PC-9 (cell line): Measurements from ENCODE around the gene PPP1R1C. TPM values are rescaled to one million over a fixed set of nuclear protein-coding genes. Genes with fewer than 3 reads are reported as not detected.
A peak's percentile ranks its signal among the peaks of the same experiment; 100 is the strongest.

Source experiments
- BruUV-seq: library from RNA; stranded (reverse); fragments of 400-500 nt; replicated peaks from 2 replicates; lab custom pipeline; 2021; lab: Mats Ljungman, UMichigan
- CTCF ChIA-PET: fragments of 300-600 bp; sonication (Branson Sonifier 250); formaldehyde crosslinking; loops from one replicate; lab custom pipeline; 2022; ENCODE audit warnings: antibody characterized with exemption; lab: Charles Lee
- POLR2A ChIA-PET: fragments of 300-600 bp; sonication (Branson Sonifier 250); formaldehyde crosslinking; loops from one replicate; lab custom pipeline; 2022; ENCODE audit warnings: antibody characterized with exemption; ENCODE audit not compliant: unreplicated experiment; lab: Charles Lee
- DNase-seq, 2 experiments: peaks; one replicate each; pipeline versions ENCODE4 v3.0.0 to v3.0.0-alpha.2; 2015 to 2022; ENCODE audit warnings: mixed read lengths in 1 of 2
- H2AFZ ChIP-seq: fragments of 200-600 bp; sonication (generic); 2 replicates; pipeline ENCODE4 v1.8.1; 2017; ENCODE audit warnings: antibody characterized with exemption
- H3F3A ChIP-seq: fragments of 200-600 bp; sonication (generic); 2 replicates; pipeline ENCODE4 v1.8.1; 2017; ENCODE audit warnings: antibody characterized with exemption, mild to moderate bottlenecking, low read depth; ENCODE audit not compliant: insufficient read depth
- H3K27ac ChIP-seq: fragments of 200-600 bp; sonication (generic); 2 replicates; pipeline ENCODE4 v1.6.1; 2016; ENCODE audit warnings: mixed run types
- H3K27me3 ChIP-seq: fragments of 200-600 bp; sonication (generic); 2 replicates; pipeline ENCODE4 v1.6.1; 2016; ENCODE audit warnings: low read depth, mixed run types; ENCODE audit not compliant: insufficient read depth
- H3K36me3 ChIP-seq: fragments of 200-600 bp; sonication (generic); 2 replicates; pipeline ENCODE4 v1.6.1; 2016; ENCODE audit warnings: low read depth, mixed run types
- H3K4me1 ChIP-seq: fragments of 200-600 bp; sonication (generic); replicated peaks from 2 replicates; pipeline ENCODE4 v1.6.1; 2016; ENCODE audit warnings: mixed run types; ENCODE audit not compliant: insufficient read depth
- H3K4me2 ChIP-seq: fragments of 200-600 bp; sonication (generic); 2 replicates; pipeline ENCODE4 v1.6.1; 2017; ENCODE audit warnings: mixed run types
- H3K4me3 ChIP-seq: fragments of 200-600 bp; sonication (generic); 2 replicates; pipeline ENCODE4 v1.6.1; 2016; ENCODE audit warnings: mixed run types
- H3K79me2 ChIP-seq: fragments of 200-600 bp; sonication (generic); 2 replicates; pipeline ENCODE4 v1.6.1; 2017; ENCODE audit warnings: low read depth, mixed run types
- H3K9me2 ChIP-seq: fragments of 200-600 bp; sonication (generic); 2 replicates; pipeline ENCODE4 v1.8.1; 2017; ENCODE audit warnings: mild to moderate bottlenecking; ENCODE audit not compliant: insufficient read depth
- H3K9me3 ChIP-seq: fragments of 200-600 bp; sonication (generic); 2 replicates; pipeline ENCODE4 v1.8.1; 2016; ENCODE audit warnings: low read depth; ENCODE audit not compliant: insufficient read depth
- H4K20me1 ChIP-seq: fragments of 200-600 bp; sonication (generic); 2 replicates; pipeline ENCODE4 v1.8.1; 2017; ENCODE audit not compliant: insufficient read depth
- EZH2 ChIP-seq: fragments of 200-600 bp; sonication (generic); IDR thresholded peaks from 2 replicates; pipeline ENCODE4 v1.8.0; 2017; ENCODE audit warnings: antibody characterized with exemption, low read depth
- intact Hi-C: fragments of 100-400 bp; cut with micrococcal nuclease; formaldehyde crosslinking; loops from one replicate; pipeline ENCODE4 v1.10.0; 2022; ENCODE audit not compliant: unreplicated experiment
- total RNA-seq: library from RNA; stranded (reverse); gene quantifications from 2 replicates; pipeline ENCODE4 v1.2.3, GENCODE V29; 2021
- TF ChIP-seq, protein P1 (sequence below): fragments of 200-600 bp; sonication (generic); conservative IDR thresholded peaks from 2 replicates; pipeline ENCODE4 v1.6.1; 2017; ENCODE audit warnings: mixed run types, antibody characterized with exemption, mild to moderate bottlenecking, moderate library complexity

The PPP1R1C gene
- total RNA-seq, 1 experiment from 2014 or later: 27.5 TPM

DNA sequence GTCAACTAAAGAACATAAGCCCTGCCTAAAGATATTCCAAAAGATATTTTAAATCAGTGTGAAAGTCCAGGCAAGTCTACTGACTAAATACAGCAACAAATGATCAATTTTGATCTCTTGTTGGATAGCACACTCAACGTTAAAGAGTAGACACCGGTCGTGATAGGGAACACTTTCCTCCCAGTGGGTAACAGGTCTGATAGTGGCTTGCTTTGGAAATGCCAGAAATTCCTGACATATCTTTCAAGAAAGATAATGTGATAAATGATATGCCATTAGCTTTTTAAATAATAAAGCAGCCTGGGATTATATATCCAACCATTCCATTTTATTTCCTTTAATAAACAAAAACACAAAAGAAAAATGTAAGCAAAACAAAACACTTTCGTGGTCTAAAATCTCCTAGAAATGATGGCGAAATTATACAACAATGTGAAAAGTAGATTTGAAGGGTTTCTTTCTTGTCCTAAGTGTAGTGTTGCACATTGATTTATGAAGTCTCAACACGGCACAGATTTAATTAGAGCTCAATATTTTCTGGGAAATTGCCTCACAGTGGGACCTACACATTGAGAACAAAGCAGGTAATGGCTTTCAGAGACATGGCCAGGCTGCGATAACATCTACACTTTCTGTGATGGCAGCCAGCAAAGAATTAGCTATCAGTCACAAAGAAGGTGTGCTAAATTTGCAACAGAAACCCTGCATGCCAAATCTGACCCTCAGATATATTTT lies 158.6 kb downstream of the PPP1R1C start:
- intact Hi-C loops: no loop called here
- no peaks in the 10 kb centered on the region for H4K20me1 ChIP-seq
- no peaks in the 10 kb centered on the region; the same call in 1 of the 2 replicates for H3K9me2 ChIP-seq
- H3K4me3 ChIP-seq: no peak overlapping the region
- TF ChIP-seq, protein P1, sequence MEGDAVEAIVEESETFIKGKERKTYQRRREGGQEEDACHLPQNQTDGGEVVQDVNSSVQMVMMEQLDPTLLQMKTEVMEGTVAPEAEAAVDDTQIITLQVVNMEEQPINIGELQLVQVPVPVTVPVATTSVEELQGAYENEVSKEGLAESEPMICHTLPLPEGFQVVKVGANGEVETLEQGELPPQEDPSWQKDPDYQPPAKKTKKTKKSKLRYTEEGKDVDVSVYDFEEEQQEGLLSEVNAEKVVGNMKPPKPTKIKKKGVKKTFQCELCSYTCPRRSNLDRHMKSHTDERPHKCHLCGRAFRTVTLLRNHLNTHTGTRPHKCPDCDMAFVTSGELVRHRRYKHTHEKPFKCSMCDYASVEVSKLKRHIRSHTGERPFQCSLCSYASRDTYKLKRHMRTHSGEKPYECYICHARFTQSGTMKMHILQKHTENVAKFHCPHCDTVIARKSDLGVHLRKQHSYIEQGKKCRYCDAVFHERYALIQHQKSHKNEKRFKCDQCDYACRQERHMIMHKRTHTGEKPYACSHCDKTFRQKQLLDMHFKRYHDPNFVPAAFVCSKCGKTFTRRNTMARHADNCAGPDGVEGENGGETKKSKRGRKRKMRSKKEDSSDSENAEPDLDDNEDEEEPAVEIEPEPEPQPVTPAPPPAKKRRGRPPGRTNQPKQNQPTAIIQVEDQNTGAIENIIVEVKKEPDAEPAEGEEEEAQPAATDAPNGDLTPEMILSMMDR: no peak
- TF ChIP-seq EZH2: no peak
- H3K27ac ChIP-seq: no peak overlapping the region
- BruUV-seq: no TSS peak
- ChIA-PET POLR2A (no interaction called here), CTCF (interaction anchor here (0.7 kb wide), 1 partner anchor 190 kb away, joined by 4 read pairs; no protein-coding TSS in a partner anchor)
- H3F3A ChIP-seq: no peaks in the 10 kb centered on the region
- H3K9me3 ChIP-seq: no peaks in the 10 kb centered on the region
- H3K79me2 ChIP-seq: no peaks in the 10 kb centered on the region
- DNase-seq: no peak
- H2AFZ ChIP-seq: peak overlapping the region; percentile 45
- H3K4me1 ChIP-seq: no peaks in the 10 kb centered on the region
- H3K4me2 ChIP-seq: no peak overlapping the region
- no peaks in the 10 kb centered on the region for H3K27me3 ChIP-seq
- no peaks in the 10 kb centered on the region for H3K36me3 ChIP-seq

DNA sequence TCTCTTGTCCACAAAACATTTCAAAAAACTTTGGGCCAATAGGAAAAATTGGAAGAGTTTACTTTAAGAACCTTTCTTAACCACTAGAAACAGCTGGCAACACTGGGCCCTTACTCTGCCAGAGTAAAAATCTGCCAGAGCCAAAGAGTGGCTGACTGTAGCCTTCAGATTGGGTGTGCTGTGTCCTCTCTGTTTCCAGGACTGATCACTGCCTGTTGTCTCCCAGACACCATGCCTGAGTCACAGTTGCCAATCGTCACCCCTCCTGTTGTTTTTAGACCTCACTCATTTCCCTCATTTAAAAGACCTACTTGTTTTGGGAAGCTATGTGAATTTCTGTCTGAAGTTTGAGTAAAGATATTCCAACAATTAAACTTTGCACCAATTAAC lies 159.1 kb downstream of the PPP1R1C start:
- Histone ChIP-seq H3K4me2 (no peak overlapping the region), H3F3A (no peaks in the 10 kb centered on the region), H2AFZ (peak overlapping the region; percentile 45; the same call in 1 of the 2 replicates), H3K27me3 (no peaks in the 10 kb centered on the region), H4K20me1 (no peaks in the 10 kb centered on the region), H3K4me3 (no peak overlapping the region), H3K27ac (no peak overlapping the region), H3K4me1 (no peaks in the 10 kb centered on the region), H3K79me2 (no peaks in the 10 kb centered on the region), H3K36me3 (no peaks in the 10 kb centered on the region), H3K9me2 (no peaks in the 10 kb centered on the region; the same call in 1 of the 2 replicates), H3K9me3 (no peaks in the 10 kb centered on the region)
- intact Hi-C loops: no loop called here
- ChIA-PET CTCF (no interaction called here), POLR2A (interaction anchor here (0.7 kb wide), 1 partner anchor 34 kb away, joined by 10 read pairs; no protein-coding TSS in a partner anchor)
- BruUV-seq: no TSS peak
- TF ChIP-seq, protein P1: no peak
- TF ChIP-seq EZH2: no peak
- no peak for DNase-seq

DNA sequence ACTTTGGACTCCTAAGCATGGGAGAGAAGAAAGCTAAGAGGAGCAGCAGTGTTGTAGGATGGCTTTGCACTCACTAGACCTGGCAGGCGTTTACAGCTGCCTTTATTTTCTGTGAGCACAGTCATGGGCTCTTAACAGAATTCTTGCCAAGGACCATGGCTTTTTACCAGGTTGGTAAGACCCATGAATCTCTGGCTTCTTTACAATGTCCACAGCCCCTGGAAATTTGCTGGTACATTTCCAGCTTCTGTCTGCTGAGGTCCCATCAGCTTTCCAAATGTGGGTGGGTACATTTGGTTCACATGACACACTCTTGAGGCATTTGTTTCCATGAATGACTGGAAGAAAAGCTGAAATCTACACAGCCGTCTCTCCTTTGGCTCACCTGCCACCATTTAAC lies 162.7 kb downstream of the PPP1R1C start:
- BruUV-seq: no TSS peak
- Histone ChIP-seq H3K4me1 (no peaks in the 10 kb centered on the region), H3K4me2 (no peak overlapping the region), H3F3A (no peaks in the 10 kb centered on the region), H3K27me3 (no peaks in the 10 kb centered on the region), H2AFZ (0 out of 2 replicates have a peak overlapping the region, but pooled peaks have one; percentile 3), H3K9me2 (no peaks in the 10 kb centered on the region), H3K4me3 (no peak overlapping the region), H3K9me3 (no peaks in the 10 kb centered on the region), H3K27ac (no peak overlapping the region), H4K20me1 (no peaks in the 10 kb centered on the region), H3K36me3 (no peaks in the 10 kb centered on the region), H3K79me2 (no peaks in the 10 kb centered on the region)
- POLR2A ChIA-PET: no interaction called here
- CTCF ChIA-PET: no interaction called here
- no peak for TF ChIP-seq EZH2
- TF ChIP-seq, protein P1: no peak
- DNase-seq: no peak
- intact Hi-C loops: no loop called here
